NOMO-1 treated with dmso at 0.1 percent for 144 hours (cell line): ENCODE results near the gene DAO.

Source experiments
- DNase-seq: peaks from one replicate; lab custom pipeline; 2025; ENCODE audit not compliant: unreplicated experiment; lab: John Stamatoyannopoulos, UW

DAO gene

GRCh38 chr12:108918206-108918605, 38.3 kb downstream of the DAO start:
- no peak for DNase-seq

DNA sequence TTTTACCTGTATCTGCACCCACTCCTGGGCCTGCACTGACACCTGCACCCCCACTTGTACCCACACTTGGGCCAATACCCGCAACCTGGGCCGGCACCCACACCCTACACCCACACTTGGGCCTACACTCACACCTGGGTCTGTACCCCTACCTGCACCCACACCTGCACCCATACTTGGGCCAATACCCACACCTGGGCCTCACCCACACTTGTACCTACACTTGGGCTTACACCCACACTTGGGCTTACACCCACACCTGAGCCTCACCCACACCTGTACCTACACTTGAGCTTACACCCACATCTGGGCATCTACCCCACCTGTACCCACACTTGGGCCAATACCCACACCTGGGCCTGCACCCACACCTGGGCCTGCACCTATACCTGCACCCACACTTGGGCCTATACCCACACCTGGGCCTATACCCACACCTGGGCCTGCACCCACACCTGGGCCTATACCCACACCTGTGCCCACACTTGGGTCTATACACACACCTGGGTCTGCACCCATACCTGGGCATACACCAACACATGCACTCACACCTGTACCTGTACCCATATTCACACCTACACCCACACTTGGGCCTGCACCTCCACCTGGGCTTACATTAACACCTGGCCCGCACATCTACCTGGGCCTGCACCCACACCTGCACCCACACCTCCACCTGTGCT, 39.2 kb downstream of the DAO start:
- no peak for DNase-seq

DNA sequence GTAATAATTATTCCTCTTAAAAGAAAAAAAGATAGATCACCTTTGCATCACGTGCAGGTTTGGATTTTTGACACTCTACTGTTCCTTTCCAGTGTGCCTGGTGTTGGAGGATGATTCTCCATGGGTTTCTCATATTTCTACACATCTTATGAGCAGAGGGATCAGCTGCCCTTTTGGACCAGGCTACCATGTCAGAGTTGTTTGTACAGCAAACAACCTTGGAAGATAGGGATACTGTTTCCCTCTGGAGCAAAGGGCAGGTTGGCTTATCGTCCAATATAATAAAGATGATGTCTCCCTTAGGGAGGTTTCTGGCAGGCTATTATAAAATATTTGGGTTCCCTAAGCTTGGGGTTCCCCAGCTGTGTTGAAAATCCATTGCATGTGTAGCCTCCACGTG, 42.1 kb downstream of the DAO start:
- no peak for DNase-seq

- DNase-seq: no peak
Observed at GRCh38 chr12:108922918-108923317, 43.0 kb downstream of the DAO start.

- no peak for DNase-seq
Observed at GRCh38 chr12:108928695-108929094, 48.8 kb downstream of the DAO start.

GRCh38 chr12:108930155-108930554, 50.3 kb downstream of the DAO start:
- no peak for DNase-seq

DNA sequence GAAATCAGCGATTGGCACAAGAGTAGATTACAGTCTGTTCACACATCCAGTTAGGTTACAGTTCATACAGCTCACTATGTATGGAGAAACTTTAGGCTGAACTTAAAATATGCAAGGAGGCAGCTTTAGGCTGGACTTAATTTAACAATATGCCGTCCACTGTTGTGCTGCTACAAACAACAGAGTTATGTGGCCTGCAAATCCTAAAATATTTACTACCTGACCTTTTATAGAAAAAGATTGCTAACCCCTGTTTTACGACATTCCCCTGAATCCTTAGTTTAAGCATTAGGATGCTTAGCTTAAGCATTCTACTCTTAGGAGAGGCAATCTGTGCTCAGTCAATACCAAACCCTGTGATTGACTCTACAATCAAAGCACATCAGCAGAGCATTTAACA, 50.9 kb downstream of the DAO start:
- DNase-seq: no peak

- DNase-seq: no peak
Observed at GRCh38 chr12:108933949-108934348, 54.1 kb downstream of the DAO start.

DNA sequence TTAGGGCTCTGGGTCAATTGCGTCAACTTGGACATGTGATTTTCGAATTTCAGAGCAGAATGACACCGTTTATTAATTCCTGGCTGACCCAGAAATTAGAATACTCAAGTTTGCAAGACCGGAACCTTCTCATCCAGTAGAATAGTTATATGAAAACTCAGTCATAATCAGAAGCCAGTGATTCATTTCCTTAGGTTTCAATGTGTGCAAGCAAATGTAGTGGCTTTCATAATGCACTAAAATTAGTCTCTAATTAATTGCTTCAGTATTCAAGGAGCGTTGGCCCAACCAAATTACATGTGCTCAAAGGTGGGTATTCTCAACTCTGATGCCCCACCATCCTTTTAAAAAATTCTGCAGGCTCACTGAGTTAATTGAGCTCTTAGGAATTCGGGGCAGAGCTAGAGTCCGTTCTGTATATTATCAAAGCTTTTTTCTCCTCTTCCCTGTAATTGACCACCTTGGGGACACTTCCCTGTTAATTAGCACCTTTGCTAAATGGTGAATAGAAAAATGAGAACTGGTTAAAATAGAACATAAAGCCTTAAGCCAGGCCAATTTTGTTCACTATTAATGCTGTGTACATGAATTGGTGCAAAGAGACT, 55.4 kb downstream of the DAO start:
- DNase-seq: peak; percentile 1

- DNase-seq: no peak
Observed at GRCh38 chr12:108938247-108938924, 58.5 kb downstream of the DAO start.

GRCh38 chr12:108939594-108939993, 59.7 kb downstream of the DAO start:
- peak; percentile 13 for DNase-seq

DNA sequence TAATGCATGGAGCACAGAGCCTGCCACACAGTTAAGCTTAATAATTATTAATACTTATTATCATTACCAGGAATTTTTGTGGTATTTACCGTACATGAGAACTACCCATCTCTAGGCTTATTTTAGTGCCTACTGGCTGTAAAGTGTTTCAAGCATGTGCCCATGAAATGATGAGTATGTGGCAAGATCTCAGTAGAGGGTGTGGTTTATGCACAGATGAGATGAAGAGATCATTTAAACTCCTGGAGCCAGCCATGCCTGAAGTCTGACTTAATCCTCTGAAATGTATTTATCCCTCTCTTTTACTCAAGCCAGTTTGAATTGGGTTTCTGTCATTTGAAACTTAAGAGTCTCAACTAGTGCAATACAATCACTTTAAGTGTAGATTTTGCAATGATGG, 60.2 kb downstream of the DAO start:
- DNase-seq: no peak

DNA sequence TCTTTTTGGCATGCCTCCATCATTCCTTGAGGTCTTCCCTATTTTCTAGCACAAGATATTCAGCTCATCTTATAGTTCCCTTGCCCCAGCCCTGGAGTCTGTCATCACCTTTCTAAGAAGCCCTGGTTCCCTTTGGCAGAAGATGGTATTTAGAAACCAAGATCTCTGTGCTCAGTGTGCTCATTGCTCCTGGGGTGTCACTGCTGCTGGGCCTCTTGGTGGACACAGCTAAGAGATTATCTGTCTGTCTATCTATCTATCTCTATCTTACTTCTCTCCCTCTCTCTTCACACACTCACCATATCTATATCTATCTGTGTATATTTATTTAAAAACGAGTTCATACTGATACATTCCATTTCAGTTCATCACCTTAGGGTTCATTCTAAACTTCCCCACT, 67.2 kb downstream of the DAO start:
- DNase-seq: no peak

GRCh38 chr12:108948367-108948766, 68.5 kb downstream of the DAO start:
- DNase-seq: peak; percentile 9

GRCh38 chr12:108949976-108950375, 70.1 kb downstream of the DAO start:
- DNase-seq: no peak
